Right hindlimb (tissue), 1 donor: Measurements from ENCODE around the gene AP2A1.
"Not testable (repeated sequence)": the region's sequence is repeated elsewhere in the genome, so short reads cannot be mapped to it uniquely, and the experiment has no call there.

Experiments
- DNase-seq: peaks from one replicate; pipeline ENCODE4 v3.0.0-alpha.2; 2018

AP2A1 gene

DNA sequence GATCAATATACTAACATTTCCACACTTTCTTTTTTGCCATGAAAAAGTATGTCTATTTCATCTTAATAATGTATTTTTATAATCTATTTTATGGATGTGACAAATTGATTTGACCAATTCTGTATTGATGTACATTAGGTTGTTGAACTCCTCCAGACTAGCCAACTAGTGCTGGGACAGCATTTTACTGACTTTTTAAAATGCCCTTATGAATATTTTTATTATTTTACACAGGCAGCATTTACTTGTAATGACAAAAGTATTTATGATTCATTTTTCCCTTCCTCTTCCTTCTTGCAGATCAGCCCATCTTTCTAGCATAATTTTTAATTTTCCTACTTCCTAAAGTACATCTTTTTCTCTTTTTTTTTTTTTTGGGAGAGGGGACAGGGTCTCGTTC is 47.2 kb downstream of the AP2A1 start:
- no peak for DNase-seq

- no peak for DNase-seq
Observed at GRCh38 chr19:49816590-49816989, 49.8 kb downstream of the AP2A1 start.

- peak; percentile 94 for DNase-seq
Observed at GRCh38 chr19:49817964-49818648, 51.3 kb downstream of the AP2A1 start, which contains the start of gene MED25. TSS of gene MED25 (plus strand) at chr19:49818289. CDS start at chr19:49818342, 53 bp downstream.

- DNase-seq: no peak
Observed at GRCh38 chr19:49818649-49819370, 52.0 kb downstream of the AP2A1 start.

DNA sequence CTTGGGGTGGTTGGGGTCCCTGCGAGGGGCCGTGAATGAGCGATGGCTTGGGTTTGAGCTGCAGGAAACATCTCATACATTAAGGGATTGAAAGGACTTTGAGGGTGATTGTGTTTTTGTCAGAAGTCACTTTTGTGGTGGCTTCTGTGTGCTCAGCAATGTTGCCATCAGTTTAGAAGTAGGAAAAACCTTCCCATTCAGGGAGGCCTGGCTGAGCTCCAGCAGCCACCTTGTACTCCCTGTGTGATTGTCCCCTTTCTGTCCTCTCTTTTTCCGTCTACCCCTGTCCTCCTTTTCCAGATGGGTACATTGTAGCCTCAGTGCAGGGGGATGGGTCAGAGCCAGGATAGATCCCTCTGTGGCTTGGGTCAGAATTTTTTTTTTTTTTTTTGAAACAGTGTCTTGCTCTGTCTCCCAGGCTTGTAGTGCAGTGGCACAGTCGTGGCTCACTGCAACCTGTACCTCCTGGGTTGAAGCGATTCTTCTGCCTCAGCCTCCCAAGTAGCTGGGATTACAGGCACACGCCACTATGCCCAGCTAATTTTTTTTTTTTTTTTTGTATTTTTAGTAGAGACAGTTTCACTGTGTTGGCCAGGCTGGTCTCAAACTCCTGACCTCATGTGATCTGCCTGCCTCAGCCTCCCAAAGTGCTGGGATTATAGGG is 52.8 kb downstream of the AP2A1 start:
- DNase-seq: not testable (repeated sequence)

GRCh38 chr19:49820125-49820524 is 53.3 kb downstream of the AP2A1 start:
- DNase-seq: no peak

GRCh38 chr19:49823472-49823871 is 56.7 kb downstream of the AP2A1 start:
- DNase-seq: no peak

DNA sequence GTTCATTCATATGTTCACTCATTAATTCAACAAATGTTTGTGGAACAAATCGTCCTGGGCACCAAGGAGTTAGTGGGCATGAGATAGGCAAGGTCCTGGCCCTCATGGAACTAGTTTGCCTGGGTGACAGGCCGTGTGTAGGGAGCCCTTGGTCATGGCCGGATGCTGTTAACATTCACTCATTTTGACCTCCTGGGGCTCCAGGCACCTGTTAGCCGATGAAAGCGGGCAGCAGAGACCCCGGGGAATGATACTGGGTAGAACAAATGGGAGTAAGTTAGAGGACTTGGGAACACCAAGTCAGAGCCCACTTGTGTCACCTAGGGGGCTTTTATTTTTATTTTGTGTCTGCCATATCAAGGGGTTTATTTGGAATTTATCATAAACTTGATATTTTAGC is 57.9 kb downstream of the AP2A1 start:
- no peak for DNase-seq

DNA sequence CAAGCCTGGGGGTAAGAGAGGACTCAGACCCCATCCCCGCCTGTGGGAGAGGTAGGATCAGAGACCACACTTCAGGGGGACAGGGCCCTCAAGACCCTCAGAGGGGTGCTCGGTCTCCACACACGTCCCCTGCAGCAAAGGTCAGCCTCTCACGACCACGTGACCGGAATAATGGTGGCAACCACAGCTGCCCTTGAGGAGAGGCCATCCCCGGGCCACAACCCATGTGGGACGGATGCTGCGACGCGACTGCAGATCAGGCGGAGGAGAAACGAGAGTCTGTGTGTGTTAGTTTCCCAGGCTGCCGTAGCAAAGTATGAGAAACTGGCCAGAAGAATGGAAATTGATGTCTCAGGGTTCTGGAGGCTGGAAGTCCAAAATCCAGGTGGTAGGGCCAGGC is 60.2 kb downstream of the AP2A1 start:
- no peak for DNase-seq

DNA sequence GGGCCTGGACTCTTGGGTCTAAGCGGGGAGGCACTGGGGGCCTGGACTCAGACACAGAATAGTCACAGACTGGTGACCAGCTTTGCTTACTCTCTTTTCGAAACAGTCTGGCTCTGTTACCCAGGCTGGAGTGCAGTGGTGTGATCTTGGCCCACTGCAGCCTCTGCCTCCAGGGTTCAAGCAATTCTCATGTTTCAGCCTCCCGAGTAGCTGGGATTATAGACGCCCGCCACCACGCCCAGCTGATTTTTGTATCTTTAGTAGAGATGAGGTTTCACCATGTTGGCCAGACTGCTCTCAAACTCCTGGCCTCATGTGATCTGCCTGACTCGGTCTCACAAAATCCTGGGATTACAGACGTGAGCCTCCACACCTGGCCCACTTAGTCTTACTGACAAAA is 62.4 kb downstream of the AP2A1 start:
- no peak for DNase-seq

DNA sequence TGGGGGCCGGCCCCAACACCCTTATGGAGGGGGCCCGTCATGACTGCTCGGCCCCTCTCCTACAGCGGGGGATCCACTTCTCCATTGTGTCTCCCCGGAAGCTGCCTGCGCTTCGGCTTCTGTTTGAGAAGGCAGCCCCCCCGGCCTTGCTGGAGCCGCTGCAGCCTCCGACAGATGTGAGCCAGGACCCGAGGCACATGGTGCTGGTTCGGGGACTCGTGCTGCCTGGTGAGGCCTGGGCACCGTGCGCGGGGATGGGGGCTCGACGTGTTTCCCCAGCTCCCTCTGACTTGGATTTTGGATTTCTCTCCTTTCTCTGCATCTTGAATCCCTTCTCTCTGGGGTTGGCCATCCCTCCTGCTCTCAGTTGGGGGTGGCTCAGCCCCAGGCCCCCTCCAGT is 62.9 kb downstream of the AP2A1 start:
- no peak for DNase-seq

GRCh38 chr19:49830766-49831165 is 64.0 kb downstream of the AP2A1 start:
- DNase-seq: no peak

DNA sequence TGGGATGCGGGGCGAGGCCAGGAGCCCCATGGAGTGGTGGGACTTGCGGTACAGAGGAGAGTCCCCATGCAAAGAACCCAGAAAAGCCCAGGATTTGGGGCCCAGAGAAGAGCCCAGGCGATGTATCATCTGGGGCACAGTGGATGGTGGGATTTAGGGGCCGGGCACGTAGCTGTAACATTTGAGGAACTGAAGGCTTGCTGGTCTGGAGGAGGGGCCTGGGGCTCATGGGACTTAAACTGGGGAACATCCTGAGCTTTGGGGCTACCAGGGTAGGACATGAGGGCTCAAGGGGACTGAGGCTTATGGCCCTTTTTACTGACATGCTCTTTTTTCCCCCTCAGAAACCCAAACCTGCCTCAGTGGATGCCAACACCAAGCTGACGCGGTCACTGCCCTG is 64.8 kb downstream of the AP2A1 start:
- no peak for DNase-seq

- no peak for DNase-seq
Observed at GRCh38 chr19:49832556-49832955, 65.8 kb downstream of the AP2A1 start.

GRCh38 chr19:49833599-49833998 is 66.8 kb downstream of the AP2A1 start:
- no peak for DNase-seq

DNA sequence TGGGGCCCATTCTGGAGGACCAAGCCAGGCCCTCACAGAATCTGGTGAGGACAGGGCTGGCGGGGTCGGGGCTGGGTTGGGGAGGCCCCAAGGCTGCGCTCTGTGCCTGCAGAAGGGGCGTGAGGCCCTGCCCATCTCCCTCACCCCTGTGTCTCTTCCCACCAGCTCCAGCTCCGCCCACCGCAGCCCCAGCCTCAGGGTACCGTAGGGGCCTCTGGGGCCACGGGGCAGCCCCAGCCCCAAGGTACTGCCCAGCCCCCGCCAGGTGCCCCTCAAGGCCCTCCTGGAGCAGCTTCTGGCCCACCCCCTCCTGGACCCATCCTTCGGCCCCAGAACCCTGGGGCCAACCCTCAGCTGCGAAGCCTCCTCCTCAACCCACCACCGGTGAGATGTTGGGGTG is 68.8 kb downstream of the AP2A1 start:
- no peak for DNase-seq

- DNase-seq: no peak
Observed at GRCh38 chr19:49836176-49837008, 69.6 kb downstream of the AP2A1 start.

- DNase-seq: no peak
Observed at GRCh38 chr19:49837009-49837310, 70.2 kb downstream of the AP2A1 start.

DNA sequence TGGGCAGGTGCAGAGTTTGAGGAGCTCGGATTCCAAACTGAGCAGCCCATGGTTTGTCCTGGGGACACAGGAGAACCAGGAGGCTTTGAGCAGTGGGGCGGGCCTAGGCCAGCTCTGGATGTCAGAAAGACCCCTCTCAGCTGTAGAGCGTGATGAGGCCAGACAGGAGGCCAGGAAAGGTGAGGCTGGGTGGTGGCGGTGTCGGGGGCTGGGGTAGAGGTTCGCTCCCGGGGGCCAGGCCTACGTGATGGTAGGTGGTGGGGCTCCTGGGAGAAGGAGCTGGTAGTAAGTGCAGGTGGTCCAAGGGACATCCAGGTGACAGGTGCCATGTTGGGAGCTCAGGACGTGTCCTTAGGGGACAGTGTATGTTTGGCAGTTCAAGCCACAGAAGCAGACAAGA is 70.6 kb downstream of the AP2A1 start:
- DNase-seq: no peak

DNA sequence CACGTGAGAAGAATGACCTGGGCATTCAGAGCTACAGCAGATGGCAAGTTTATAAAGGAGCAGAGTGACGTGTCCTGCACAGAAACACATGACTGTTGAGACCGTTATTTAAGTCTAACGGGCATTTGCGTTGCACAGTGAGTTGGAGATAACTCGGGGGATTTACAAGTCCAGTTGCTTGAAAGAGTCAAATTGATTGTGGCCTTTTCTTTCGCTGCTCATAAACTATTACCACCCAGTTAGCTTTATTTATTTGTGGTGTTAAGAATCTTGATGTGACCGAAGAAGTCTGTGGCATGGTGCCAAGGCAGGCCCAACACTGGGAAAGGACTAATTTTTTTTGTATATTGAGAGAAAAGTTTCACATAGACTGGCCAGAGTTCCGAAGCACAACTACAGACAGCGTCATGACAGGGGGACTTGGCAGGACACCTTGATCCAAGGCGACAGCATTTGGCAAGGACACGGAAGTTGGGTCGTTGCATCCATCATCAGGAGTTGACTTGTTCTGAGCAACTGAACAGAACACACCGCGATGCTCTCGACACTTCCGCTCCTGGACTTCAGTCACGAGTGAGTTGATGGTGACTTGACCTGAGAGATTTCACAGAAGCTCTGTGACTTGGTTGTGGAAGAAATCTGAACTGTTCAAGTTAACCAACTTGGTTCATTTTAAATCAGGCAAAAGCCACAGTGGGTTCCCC is 72.2 kb downstream of the AP2A1 start:
- DNase-seq: no peak

DNA sequence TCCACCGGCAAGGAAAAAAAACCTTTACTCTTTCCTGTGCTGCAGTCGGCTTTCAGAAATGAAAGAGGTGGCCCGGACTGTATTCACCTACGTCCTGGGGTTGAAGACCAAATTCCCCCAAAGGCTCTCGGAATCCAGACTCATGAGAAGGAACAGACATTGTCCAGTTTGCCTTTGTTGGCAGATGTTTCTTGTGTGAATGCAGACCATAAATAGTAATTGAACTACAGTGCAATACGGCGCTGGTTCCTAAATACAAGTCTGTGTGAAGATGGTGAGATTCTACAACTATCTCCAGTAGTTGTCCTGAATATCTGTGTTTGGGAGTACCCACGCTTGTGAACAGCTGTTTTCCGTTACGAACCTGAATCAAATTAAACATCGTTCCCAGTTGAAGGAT is 72.9 kb downstream of the AP2A1 start:
- no peak for DNase-seq

DNA sequence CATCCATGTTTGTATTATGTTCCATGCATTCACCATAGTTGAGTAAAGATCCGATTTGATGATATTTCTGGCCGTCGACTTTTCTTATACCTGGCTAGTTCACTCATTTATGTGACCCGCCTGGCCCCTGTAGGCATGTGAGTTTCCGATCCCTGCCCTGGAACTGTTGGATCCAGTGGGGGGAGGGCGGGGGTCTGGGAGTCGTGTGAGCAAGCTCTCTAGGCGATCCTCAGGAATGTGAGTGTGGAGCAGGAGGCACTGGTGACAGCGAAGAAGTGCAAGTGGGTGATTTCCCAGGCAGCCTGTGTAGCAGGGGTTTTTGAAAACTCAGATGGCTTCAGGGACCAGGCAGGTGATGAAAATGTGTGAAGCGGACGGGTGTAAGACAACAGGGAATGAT is 73.5 kb downstream of the AP2A1 start:
- DNase-seq: no peak
